Skeletal muscle cell (primary cell): ENCODE results near the gene VSIG8.
A peak's percentile ranks its signal among the peaks of the same experiment; 100 is the strongest.

Experiments
- DNase-seq: peaks from one replicate; pipeline ENCODE4 v3.0.0-alpha.2; 2010; ENCODE audit warnings: low read depth
- H3K4me3 ChIP-seq: 2 replicates; pipeline ENCODE4 v1.5.1; 2011; ENCODE audit warnings: low read depth, mild to moderate bottlenecking, control low read depth, low read length, moderate library complexity

Gene VSIG8

GRCh38 chr1:159835862-159836525, 26.5 kb downstream of the VSIG8 start:
- DNase-seq: no peak

GRCh38 chr1:159835356-159835755, 27.1 kb downstream of the VSIG8 start:
- no peak for DNase-seq
- no peak overlapping the region for H3K4me3 ChIP-seq

More at GRCh38 chr1:159835862-159836525, 26.5 kb downstream of the VSIG8 start:
- H3K4me3 ChIP-seq: no peak overlapping the region

GRCh38 chr1:159832309-159832708, 30.1 kb downstream of the VSIG8 start:
- DNase-seq: no peak
- no peak overlapping the region for H3K4me3 ChIP-seq

GRCh38 chr1:159831412-159832141, 30.9 kb downstream of the VSIG8 start:
- DNase-seq: no peak
- H3K4me3 ChIP-seq: no peak overlapping the region

- H3K4me3 ChIP-seq: no peak overlapping the region
- DNase-seq: no peak
These were observed 31.7 kb downstream of the VSIG8 start for GRCh38 chr1:159830722-159831121.

GRCh38 chr1:159829822-159830465, 32.5 kb downstream of the VSIG8 start:
- DNase-seq: peak; percentile 55
- no peak overlapping the region for H3K4me3 ChIP-seq

- H3K4me3 ChIP-seq: no peak overlapping the region
- DNase-seq: no peak
These were observed 33.2 kb downstream of the VSIG8 start for GRCh38 chr1:159829273-159829634.

- H3K4me3 ChIP-seq: no peak overlapping the region
- no peak for DNase-seq
These were observed 33.7 kb downstream of the VSIG8 start for GRCh38 chr1:159828581-159829272.

GRCh38 chr1:159828176-159828575, 34.3 kb downstream of the VSIG8 start:
- DNase-seq: no peak
- H3K4me3 ChIP-seq: no peak overlapping the region

- no peak for DNase-seq
- no peak overlapping the region for H3K4me3 ChIP-seq
These were observed 34.9 kb downstream of the VSIG8 start for GRCh38 chr1:159827549-159827948.

- no peak for DNase-seq
These were observed 35.4 kb downstream of the VSIG8 start for GRCh38 chr1:159827102-159827490.

GRCh38 chr1:159826441-159827101, 35.9 kb downstream of the VSIG8 start, which contains the start of gene SLAMF8:
Gene SLAMF8, plus strand, starts transcription at chr1:159826873. Its CDS starts 26 bp downstream, at chr1:159826899.
- no peak within 1 kb of the TSS for H3K4me3 ChIP-seq
- no peak for DNase-seq

More at GRCh38 chr1:159827102-159827490, 35.4 kb downstream of the VSIG8 start:
- H3K4me3 ChIP-seq: no peak overlapping the region

- H3K4me3 ChIP-seq: no peak overlapping the region
- no peak for DNase-seq
These were observed 36.9 kb downstream of the VSIG8 start for GRCh38 chr1:159825564-159825963.

- DNase-seq: no peak
- no peak overlapping the region for H3K4me3 ChIP-seq
These were observed 39.1 kb downstream of the VSIG8 start for GRCh38 chr1:159823406-159823805.

GRCh38 chr1:159821171-159821867, 41.1 kb downstream of the VSIG8 start:
- DNase-seq: no peak
- no peak overlapping the region for H3K4me3 ChIP-seq

- no peak overlapping the region for H3K4me3 ChIP-seq
- no peak for DNase-seq
These were observed 45.0 kb downstream of the VSIG8 start for GRCh38 chr1:159817276-159818041.

GRCh38 chr1:159815926-159816325, 46.5 kb downstream of the VSIG8 start:
- no peak overlapping the region for H3K4me3 ChIP-seq
- DNase-seq: no peak

GRCh38 chr1:159804924-159805323, 57.5 kb downstream of the VSIG8 start:
- no peak for DNase-seq
- no peak overlapping the region for H3K4me3 ChIP-seq
